DND-41 (cell line): ENCODE measurements around the gene WDR86.

Source experiments
- EZH2 ChIP-seq: IDR thresholded peaks from 3 replicates; pipeline ENCODE4 v1.6.1; 2012; ENCODE audit warnings: borderline replicate concordance, low read depth, mild to moderate bottlenecking, moderate library complexity, low read length, inconsistent platforms; ENCODE audit not compliant: severe bottlenecking
- TF ChIP-seq, protein P1 (sequence below): IDR thresholded peaks from 2 replicates; pipeline ENCODE4 v1.5.1; 2012; ENCODE audit warnings: borderline replicate concordance, low read length, moderate library complexity, mild to moderate bottlenecking; ENCODE audit not compliant: poor library complexity, severe bottlenecking; ENCODE audit errors: extremely low read depth

DNA sequence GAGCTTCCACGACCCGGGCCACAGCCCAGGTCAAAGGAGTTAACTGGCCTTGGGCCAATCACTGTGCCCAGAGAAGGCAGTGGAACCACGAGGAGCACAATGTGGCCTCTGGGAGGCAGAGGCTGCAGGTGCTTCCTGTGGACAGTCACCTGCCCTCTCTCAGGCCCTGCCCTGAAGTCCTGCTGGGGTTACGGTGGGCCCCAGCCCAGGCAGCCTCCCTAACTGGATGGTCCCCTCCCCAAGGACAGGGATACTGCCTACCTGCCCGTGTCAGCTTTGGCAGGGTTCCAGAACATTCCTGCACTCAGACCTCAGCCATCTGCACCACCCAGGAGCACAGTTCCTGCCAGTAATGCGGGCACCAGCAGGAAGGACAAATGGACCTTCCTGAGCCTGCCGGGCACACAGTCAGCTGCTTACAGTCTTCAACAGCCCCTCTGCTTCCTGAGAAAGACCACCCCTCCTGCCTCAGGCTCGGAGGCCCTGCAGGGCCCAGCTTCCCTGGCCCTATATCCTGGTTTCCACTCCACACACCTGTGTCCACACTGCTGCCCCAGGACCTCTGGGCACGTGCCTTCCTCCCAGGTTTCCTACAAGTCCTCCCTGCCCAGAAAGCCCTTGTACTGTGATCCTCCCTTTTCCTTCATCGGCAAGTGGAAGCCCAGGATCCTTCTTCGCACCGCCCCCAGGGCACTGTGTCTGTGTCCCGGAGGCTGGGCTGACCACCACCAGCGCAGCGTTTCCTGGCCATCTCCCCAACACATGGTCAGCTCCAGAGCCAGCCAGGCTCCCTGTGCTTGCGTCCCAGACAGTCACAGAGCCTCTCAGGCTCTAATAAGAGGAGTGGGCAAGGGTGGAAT lies 23.3 kb downstream of the WDR86 start:
- TF ChIP-seq, protein P1, sequence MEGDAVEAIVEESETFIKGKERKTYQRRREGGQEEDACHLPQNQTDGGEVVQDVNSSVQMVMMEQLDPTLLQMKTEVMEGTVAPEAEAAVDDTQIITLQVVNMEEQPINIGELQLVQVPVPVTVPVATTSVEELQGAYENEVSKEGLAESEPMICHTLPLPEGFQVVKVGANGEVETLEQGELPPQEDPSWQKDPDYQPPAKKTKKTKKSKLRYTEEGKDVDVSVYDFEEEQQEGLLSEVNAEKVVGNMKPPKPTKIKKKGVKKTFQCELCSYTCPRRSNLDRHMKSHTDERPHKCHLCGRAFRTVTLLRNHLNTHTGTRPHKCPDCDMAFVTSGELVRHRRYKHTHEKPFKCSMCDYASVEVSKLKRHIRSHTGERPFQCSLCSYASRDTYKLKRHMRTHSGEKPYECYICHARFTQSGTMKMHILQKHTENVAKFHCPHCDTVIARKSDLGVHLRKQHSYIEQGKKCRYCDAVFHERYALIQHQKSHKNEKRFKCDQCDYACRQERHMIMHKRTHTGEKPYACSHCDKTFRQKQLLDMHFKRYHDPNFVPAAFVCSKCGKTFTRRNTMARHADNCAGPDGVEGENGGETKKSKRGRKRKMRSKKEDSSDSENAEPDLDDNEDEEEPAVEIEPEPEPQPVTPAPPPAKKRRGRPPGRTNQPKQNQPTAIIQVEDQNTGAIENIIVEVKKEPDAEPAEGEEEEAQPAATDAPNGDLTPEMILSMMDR, result no peak
- TF ChIP-seq EZH2, result no peak
